ENCODE data around the gene TMEM132E. TPM values are rescaled to one million over a fixed set of nuclear protein-coding genes. Genes with fewer than 3 reads are reported as not detected.

The TMEM132E gene, protein sequence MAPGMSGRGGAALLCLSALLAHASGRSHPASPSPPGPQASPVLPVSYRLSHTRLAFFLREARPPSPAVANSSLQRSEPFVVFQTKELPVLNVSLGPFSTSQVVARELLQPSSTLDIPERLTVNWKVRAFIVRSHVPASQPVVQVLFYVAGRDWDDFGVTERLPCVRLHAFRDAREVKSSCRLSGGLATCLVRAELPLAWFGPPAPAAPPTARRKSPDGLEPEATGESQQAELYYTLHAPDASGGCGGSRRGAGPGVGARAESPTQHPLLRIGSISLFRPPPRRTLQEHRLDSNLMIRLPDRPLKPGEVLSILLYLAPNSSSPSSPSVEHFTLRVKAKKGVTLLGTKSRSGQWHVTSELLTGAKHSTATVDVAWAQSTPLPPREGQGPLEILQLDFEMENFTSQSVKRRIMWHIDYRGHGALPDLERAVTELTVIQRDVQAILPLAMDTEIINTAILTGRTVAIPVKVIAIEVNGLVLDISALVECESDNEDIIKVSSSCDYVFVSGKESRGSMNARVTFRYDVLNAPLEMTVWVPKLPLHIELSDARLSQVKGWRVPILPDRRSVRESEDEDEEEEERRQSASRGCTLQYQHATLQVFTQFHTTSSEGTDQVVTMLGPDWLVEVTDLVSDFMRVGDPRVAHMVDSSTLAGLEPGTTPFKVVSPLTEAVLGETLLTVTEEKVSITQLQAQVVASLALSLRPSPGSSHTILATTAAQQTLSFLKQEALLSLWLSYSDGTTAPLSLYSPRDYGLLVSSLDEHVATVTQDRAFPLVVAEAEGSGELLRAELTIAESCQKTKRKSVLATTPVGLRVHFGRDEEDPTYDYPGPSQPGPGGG (N-terminal part only)
- total RNA-seq = not detected in 2 replicates

GRCh38 chr17:34579017-34579946 is at the start of gene TMEM132E:
TMEM132E (plus strand) TSS chr17:34579582; CDS start chr17:34581077, 1,495 bp downstream.

Other genes with a start within 250 kb of the TMEM132E start
- not detected in 2 replicates for gene CCL13, start 223.1 kb upstream of the TMEM132E start, total RNA-seq
- not detected in 2 replicates for gene CCL1, start 216.3 kb upstream of the TMEM132E start, total RNA-seq